ENCODE measurements around the gene ANKRD30B.
"Not testable (repeated sequence)": the region's sequence is repeated elsewhere in the genome, so short reads cannot be mapped to it uniquely, and the experiment has no call there.

Gene ANKRD30B

DNA sequence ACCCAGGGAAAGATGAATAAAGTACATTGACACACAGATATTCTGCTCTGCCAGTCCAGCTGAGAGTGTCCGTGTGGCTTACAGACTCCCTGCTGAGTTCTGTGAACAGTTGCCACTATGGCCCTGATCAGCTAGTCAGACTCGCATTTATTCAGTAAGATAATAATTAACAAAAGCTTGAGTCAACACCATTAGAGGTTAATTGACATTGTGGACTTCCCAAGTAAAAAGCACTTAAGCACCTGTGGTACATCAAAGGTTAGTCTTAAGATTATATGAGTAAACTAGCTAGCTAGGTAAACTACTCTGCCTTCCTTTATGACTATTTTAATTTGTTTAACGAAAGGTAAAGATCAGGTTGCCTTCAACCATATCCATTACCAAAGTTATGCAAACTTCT is 33.7 kb downstream of the ANKRD30B start:
- H2AFZ ChIP-seq (ENCODE audit: low read depth, low read length): no peak overlapping the region
- no peak overlapping the region for H2BK12ac ChIP-seq (ENCODE audit: low read length in 2 of 2)
- H3K4me2 ChIP-seq (ENCODE audit: low read length, poor library complexity, severe bottlenecking): no peak overlapping the region
- H3K9ac ChIP-seq (ENCODE audit: low read length): no peak overlapping the region
- H3K23ac ChIP-seq (ENCODE audit: low read length in 2 of 2): no peak overlapping the region
- no peak overlapping the region for H2BK120ac ChIP-seq (ENCODE audit: low read depth, low read length)
- no peak overlapping the region for H2BK5ac ChIP-seq (ENCODE audit: low read depth, low read length, poor library complexity, severe bottlenecking)
- WGBS: 56% methylated on average over 2 of the region's 3 CpGs
- no peak overlapping the region for H3K18ac ChIP-seq (ENCODE audit: low read depth in 1 of 2, low read length in 2 of 2)
- no peak overlapping the region for H3K4ac ChIP-seq (ENCODE audit: low read depth in 1 of 2, low read length in 2 of 2)
- H4K8ac ChIP-seq (ENCODE audit: low read length): no peak overlapping the region
- no peaks in the 10 kb centered on the region for H3K36me3 ChIP-seq (ENCODE audit: control insufficient read depth in 1 of 2, insufficient read depth in 2 of 2, low read depth in 1 of 2, low read length in 2 of 2)
- no peaks in the 10 kb centered on the region for H3K27me3 ChIP-seq (ENCODE audit: control insufficient read depth in 1 of 2, insufficient read depth in 1 of 2, low read length in 2 of 2)
- no peaks in the 10 kb centered on the region for H3K4me1 ChIP-seq (ENCODE audit: control insufficient read depth, insufficient read depth, low read depth, low read length)
- no peak overlapping the region for H3K27ac ChIP-seq (ENCODE audit: low read length, poor library complexity, severe bottlenecking)
- no peak overlapping the region for H2AK5ac ChIP-seq (ENCODE audit: low read length, severe bottlenecking)
- H3K4me3 ChIP-seq (ENCODE audit: insufficient read depth in 1 of 2, low read depth in 1 of 2, low read length in 2 of 2): no peak overlapping the region
- no peak overlapping the region for H2BK15ac ChIP-seq (ENCODE audit: low read depth, poor library complexity, severe bottlenecking)
- H4K91ac ChIP-seq (ENCODE audit: low read length): no peak overlapping the region
- no peak for DNase-seq
- no peak overlapping the region for H3K14ac ChIP-seq (ENCODE audit: low read length in 2 of 2)
- no peaks in the 10 kb centered on the region for H3K79me1 ChIP-seq (replicated peaks; ENCODE audit: low read length, poor library complexity, severe bottlenecking)
- no peaks in the 10 kb centered on the region for H3K9me3 ChIP-seq (ENCODE audit: control insufficient read depth, low read length)

- H2AK5ac ChIP-seq (ENCODE audit: low read length, severe bottlenecking): no peak overlapping the region
- no peak overlapping the region for H3K23ac ChIP-seq (ENCODE audit: low read length in 2 of 2)
- DNase-seq: no peak
- no peaks in the 10 kb centered on the region for H3K36me3 ChIP-seq (ENCODE audit: control insufficient read depth in 1 of 2, insufficient read depth in 2 of 2, low read depth in 1 of 2, low read length in 2 of 2)
- no peak overlapping the region for H4K91ac ChIP-seq (ENCODE audit: low read length)
- H2BK15ac ChIP-seq (ENCODE audit: low read depth, poor library complexity, severe bottlenecking): no peak overlapping the region
- H3K18ac ChIP-seq (ENCODE audit: low read depth in 1 of 2, low read length in 2 of 2): no peak overlapping the region
- H3K4me2 ChIP-seq (ENCODE audit: low read length, poor library complexity, severe bottlenecking): no peak overlapping the region
- H2AFZ ChIP-seq (ENCODE audit: low read depth, low read length): no peak overlapping the region
- no peak overlapping the region for H2BK12ac ChIP-seq (ENCODE audit: low read length in 2 of 2)
- no peak overlapping the region for H3K14ac ChIP-seq (ENCODE audit: low read length in 2 of 2)
- H4K8ac ChIP-seq (ENCODE audit: low read length): no peak overlapping the region
- whole genome bisulfite sequencing: no CpG with 5 or more reads among the region's 2 CpGs
- no peak overlapping the region for H3K9ac ChIP-seq (ENCODE audit: low read length)
- H3K27me3 ChIP-seq (ENCODE audit: control insufficient read depth in 1 of 2, insufficient read depth in 1 of 2, low read length in 2 of 2): no peaks in the 10 kb centered on the region
- H3K4me3 ChIP-seq (ENCODE audit: insufficient read depth in 1 of 2, low read depth in 1 of 2, low read length in 2 of 2): no peak overlapping the region
- no peak overlapping the region for H3K27ac ChIP-seq (ENCODE audit: low read length, poor library complexity, severe bottlenecking)
- no peak overlapping the region for H2BK5ac ChIP-seq (ENCODE audit: low read depth, low read length, poor library complexity, severe bottlenecking)
- H3K4ac ChIP-seq (ENCODE audit: low read depth in 1 of 2, low read length in 2 of 2): no peak overlapping the region
- H3K79me1 ChIP-seq (replicated peaks; ENCODE audit: low read length, poor library complexity, severe bottlenecking): no peaks in the 10 kb centered on the region
- no peak overlapping the region for H2BK120ac ChIP-seq (ENCODE audit: low read depth, low read length)
- H3K4me1 ChIP-seq (ENCODE audit: control insufficient read depth, insufficient read depth, low read depth, low read length): no peaks in the 10 kb centered on the region
- no peaks in the 10 kb centered on the region for H3K9me3 ChIP-seq (ENCODE audit: control insufficient read depth, low read length)
Observed at GRCh38 chr18:14784133-14784532, 36.2 kb downstream of the ANKRD30B start.

GRCh38 chr18:14796876-14797275 is 48.9 kb downstream of the ANKRD30B start:
- 60% methylated on average over 3 of the region's 3 CpGs for WGBS

DNA sequence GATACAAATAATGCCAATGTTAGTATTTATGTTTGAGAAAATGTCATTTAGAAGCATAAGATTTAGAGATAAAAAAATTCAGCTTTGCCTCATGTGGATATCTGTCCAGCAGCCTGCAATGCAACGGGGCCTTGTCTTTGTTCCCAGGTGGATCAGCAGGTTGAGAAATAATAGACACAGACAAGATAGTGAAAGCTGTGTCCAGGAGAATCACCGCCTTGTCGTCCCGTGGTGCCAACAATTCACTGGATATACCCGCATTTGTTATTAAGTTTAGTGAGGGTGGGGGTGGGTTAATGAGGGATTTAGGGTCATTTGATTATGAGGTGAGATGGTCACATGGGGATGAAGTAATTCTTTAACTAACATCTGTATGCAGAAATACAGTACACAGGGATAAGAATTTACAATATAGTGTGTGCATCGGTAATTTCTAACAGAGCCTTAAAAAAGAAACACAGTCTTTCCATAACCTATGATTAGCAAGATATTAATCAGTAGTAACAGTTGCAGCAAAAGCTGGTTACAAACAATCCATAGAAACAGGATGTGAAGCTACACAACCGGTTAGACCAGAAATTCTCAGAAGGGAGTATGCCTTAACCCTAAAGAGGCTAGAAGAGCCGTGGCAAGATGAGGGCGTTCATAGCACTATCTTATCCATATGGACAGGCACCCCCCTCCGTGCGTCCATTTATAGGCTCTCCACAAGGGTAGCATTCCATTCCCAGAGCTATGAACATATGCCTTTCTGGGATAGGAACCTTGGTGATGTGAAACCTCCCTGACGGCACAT is 50.2 kb downstream of the ANKRD30B start:
- not testable (repeated sequence) for H3K9me3 ChIP-seq (ENCODE audit: control insufficient read depth, low read length); H3K23ac ChIP-seq (ENCODE audit: low read length in 2 of 2); H3K14ac ChIP-seq (ENCODE audit: low read length in 2 of 2); H4K8ac ChIP-seq (ENCODE audit: low read length); H3K79me1 ChIP-seq (replicated peaks; ENCODE audit: low read length, poor library complexity, severe bottlenecking); H2AFZ ChIP-seq (ENCODE audit: low read depth, low read length); H3K4me1 ChIP-seq (ENCODE audit: control insufficient read depth, insufficient read depth, low read depth, low read length); H2AK5ac ChIP-seq (ENCODE audit: low read length, severe bottlenecking); H3K4ac ChIP-seq (ENCODE audit: low read depth in 1 of 2, low read length in 2 of 2); H3K4me3 ChIP-seq (ENCODE audit: insufficient read depth in 1 of 2, low read depth in 1 of 2, low read length in 2 of 2); H3K18ac ChIP-seq (ENCODE audit: low read depth in 1 of 2, low read length in 2 of 2); H3K4me2 ChIP-seq (ENCODE audit: low read length, poor library complexity, severe bottlenecking); H2BK12ac ChIP-seq (ENCODE audit: low read length in 2 of 2); H2BK15ac ChIP-seq (ENCODE audit: low read depth, poor library complexity, severe bottlenecking); H3K9ac ChIP-seq (ENCODE audit: low read length); H2BK120ac ChIP-seq (ENCODE audit: low read depth, low read length); H3K27me3 ChIP-seq (ENCODE audit: control insufficient read depth in 1 of 2, insufficient read depth in 1 of 2, low read length in 2 of 2); H3K36me3 ChIP-seq (ENCODE audit: control insufficient read depth in 1 of 2, insufficient read depth in 2 of 2, low read depth in 1 of 2, low read length in 2 of 2); DNase-seq; H3K27ac ChIP-seq (ENCODE audit: low read length, poor library complexity, severe bottlenecking); H4K91ac ChIP-seq (ENCODE audit: low read length); H2BK5ac ChIP-seq (ENCODE audit: low read depth, low read length, poor library complexity, severe bottlenecking)
- 86% methylated on average over 11 of the region's 12 CpGs for WGBS

More at GRCh38 chr18:14796876-14797275, 48.9 kb downstream of the ANKRD30B start:
- not testable (repeated sequence) for H3K9me3 ChIP-seq (ENCODE audit: control insufficient read depth, low read length); H3K23ac ChIP-seq (ENCODE audit: low read length in 2 of 2); DNase-seq; H4K91ac ChIP-seq (ENCODE audit: low read length); H2BK15ac ChIP-seq (ENCODE audit: low read depth, poor library complexity, severe bottlenecking); H2BK120ac ChIP-seq (ENCODE audit: low read depth, low read length); H2AFZ ChIP-seq (ENCODE audit: low read depth, low read length); H3K27me3 ChIP-seq (ENCODE audit: control insufficient read depth in 1 of 2, insufficient read depth in 1 of 2, low read length in 2 of 2); H3K18ac ChIP-seq (ENCODE audit: low read depth in 1 of 2, low read length in 2 of 2); H3K4ac ChIP-seq (ENCODE audit: low read depth in 1 of 2, low read length in 2 of 2); H2AK5ac ChIP-seq (ENCODE audit: low read length, severe bottlenecking); H3K9ac ChIP-seq (ENCODE audit: low read length); H3K4me2 ChIP-seq (ENCODE audit: low read length, poor library complexity, severe bottlenecking); H3K36me3 ChIP-seq (ENCODE audit: control insufficient read depth in 1 of 2, insufficient read depth in 2 of 2, low read depth in 1 of 2, low read length in 2 of 2); H3K4me1 ChIP-seq (ENCODE audit: control insufficient read depth, insufficient read depth, low read depth, low read length); H2BK12ac ChIP-seq (ENCODE audit: low read length in 2 of 2); H3K4me3 ChIP-seq (ENCODE audit: insufficient read depth in 1 of 2, low read depth in 1 of 2, low read length in 2 of 2); H2BK5ac ChIP-seq (ENCODE audit: low read depth, low read length, poor library complexity, severe bottlenecking); H3K14ac ChIP-seq (ENCODE audit: low read length in 2 of 2); H3K79me1 ChIP-seq (replicated peaks; ENCODE audit: low read length, poor library complexity, severe bottlenecking); H3K27ac ChIP-seq (ENCODE audit: low read length, poor library complexity, severe bottlenecking); H4K8ac ChIP-seq (ENCODE audit: low read length)
